ENCODE data around the gene ETV7.

ETV7 gene

GRCh38 chr6:36362551-36363370 lies 24.7 kb downstream of the ETV7 start:
- FAIRE-seq (no peak), DNase-seq (ENCODE audit: insufficient read length, low spot score) (no peak)
- TF ChIP-seq CTCF (IDR thresholded peaks at IDR 0.05; ENCODE audit: insufficient read depth, missing control alignments) = no peak

GRCh38 chr6:36361071-36361470 lies 26.4 kb downstream of the ETV7 start:
- FAIRE-seq (no peak), DNase-seq (ENCODE audit: insufficient read length, low spot score) (no peak)
- TF ChIP-seq CTCF (IDR thresholded peaks at IDR 0.05; ENCODE audit: insufficient read depth, missing control alignments) = no peak

- FAIRE-seq = no peak
- peak; percentile 87 for TF ChIP-seq CTCF (IDR thresholded peaks at IDR 0.05; ENCODE audit: insufficient read depth, missing control alignments)
- peak; percentile 75 for DNase-seq (ENCODE audit: insufficient read length, low spot score)
These were observed 27.0 kb downstream of the ETV7 start for GRCh38 chr6:36360241-36361054.

GRCh38 chr6:36358226-36358915 lies 29.1 kb downstream of the ETV7 start:
- TF ChIP-seq CTCF (IDR thresholded peaks at IDR 0.05; ENCODE audit: insufficient read depth, missing control alignments) = no peak
- DNase-seq (ENCODE audit: insufficient read length, low spot score) = no peak
- no peak for FAIRE-seq

DNA sequence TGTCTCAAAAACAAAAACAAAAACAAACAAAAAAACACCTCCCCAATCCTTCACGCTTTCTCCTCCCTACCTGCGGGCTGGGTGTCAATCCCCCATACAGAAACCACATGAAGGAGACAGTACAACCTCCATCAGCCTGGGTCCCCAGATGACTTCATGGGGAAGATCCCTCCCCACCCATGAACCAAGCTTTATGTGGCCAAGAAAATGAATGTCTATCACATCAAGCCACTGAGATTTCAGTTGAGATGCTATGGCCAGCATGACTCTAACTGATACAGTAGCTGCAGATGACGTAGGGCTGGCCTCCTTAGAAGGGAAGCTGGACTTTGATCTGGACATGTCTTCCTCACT lies 29.6 kb downstream of the ETV7 start:
- FAIRE-seq (no peak), DNase-seq (ENCODE audit: insufficient read length, low spot score) (no peak)
- TF ChIP-seq CTCF (IDR thresholded peaks at IDR 0.05; ENCODE audit: insufficient read depth, missing control alignments) = no peak

- TF ChIP-seq CTCF (IDR thresholded peaks at IDR 0.05; ENCODE audit: insufficient read depth, missing control alignments) = no peak
- DNase-seq (ENCODE audit: insufficient read length, low spot score) = no peak
- FAIRE-seq = no peak
These were observed 31.6 kb downstream of the ETV7 start for GRCh38 chr6:36355819-36356218.
